Measurements from ENCODE around the gene RHBDL1.

The RHBDL1 gene

GRCh38 chr16:637081-638018, 38.1 kb upstream of the RHBDL1 start:
- TF ChIP-seq ZBTB10 (tag by site-specific recombination; IDR thresholded peaks at IDR 0.05) (peak; percentile 63; the same call in 1 of the 2 replicates), PATZ1 (tag by site-specific recombination; IDR thresholded peaks at IDR 0.05) (peak; percentile 23; the same call in 1 of the 2 replicates), ZBTB8A (tag by site-specific recombination; IDR thresholded peaks at IDR 0.05) (peak; percentile 82), SP7 (tag by site-specific recombination; IDR thresholded peaks at IDR 0.05) (0 out of 2 replicates have a peak, but pooled peaks have one; percentile 4), ZNF398 (tag by site-specific recombination; IDR thresholded peaks at IDR 0.05) (peak; percentile 77), ZXDB (tag by site-specific recombination; IDR thresholded peaks at IDR 0.05) (peak; percentile 95), ZNF596 (tag by site-specific recombination; IDR thresholded peaks at IDR 0.05) (no peak), PRDM10 (tag by site-specific recombination; IDR thresholded peaks at IDR 0.05) (no peak), EGR2 (tag by site-specific recombination; IDR thresholded peaks at IDR 0.05; ENCODE audit: low read depth) (0 out of 2 replicates have a peak, but pooled peaks have one; percentile 20), SP2 (tag by site-specific recombination; IDR thresholded peaks at IDR 0.05) (0 out of 2 replicates have a peak, but pooled peaks have one; percentile 4), KLF9 (tag by site-specific recombination; IDR thresholded peaks at IDR 0.05; ENCODE audit: low read depth) (0 out of 2 replicates have a peak, but pooled peaks have one; percentile 4), GLIS1 (tag by site-specific recombination; IDR thresholded peaks at IDR 0.05) (0 out of 2 replicates have a peak, but pooled peaks have one; percentile 10), PRDM1 (tag by site-specific recombination; IDR thresholded peaks at IDR 0.05) (0 out of 2 replicates have a peak, but pooled peaks have one; percentile 16), ZBTB11 (tag by site-specific recombination; conservative IDR thresholded peaks at IDR 0.05; ENCODE audit: low read depth) (no peak), ZNF558 (tag by site-specific recombination; IDR thresholded peaks at IDR 0.05) (no peak), KLF1 (tag by site-specific recombination; IDR thresholded peaks at IDR 0.05) (peak; percentile 69), ZNF335 (tag by site-specific recombination; conservative IDR thresholded peaks at IDR 0.05) (peak; percentile 18; the same call in 1 of the 2 replicates), ZNF350 (tag by site-specific recombination; IDR thresholded peaks at IDR 0.05) (no peak), GFI1B (tag by site-specific recombination; IDR thresholded peaks at IDR 0.05) (no peak)
- peaks cover 0 to 20% of the 10 kb centered on the region in 2 experiments; a peak in 1 of 3 replicates for H3K36me3 ChIP-seq (ENCODE audit: control insufficient read depth in 2 of 2, insufficient read depth in 1 of 2, low read length in 2 of 2)
- no peaks in the 10 kb centered on the region for H3K9me3 ChIP-seq (ENCODE audit: control insufficient read depth, insufficient read depth, low read depth, low read length)
- H3K27ac ChIP-seq (ENCODE audit: extremely low read depth, low read depth, low read length): peak overlapping the region; percentile 82; the same call in 1 of the 2 replicates
- peaks cover 6% of the 10 kb centered on the region; the same call in 1 of the 2 replicates for H3K4me1 ChIP-seq (ENCODE audit: control insufficient read depth, insufficient read depth, low read length)
- peak overlapping the region; percentile 87 for H3K4me3 ChIP-seq (ENCODE audit: low read depth, low read length)
- CTCF ChIA-PET: interaction anchor here (1.2 to 1.5 kb wide), 3 partner anchors 11 to 47 kb away, joined by 3 to 6 read pairs (median 5); no protein-coding TSS in a partner anchor
- POLR2A ChIA-PET: interaction anchor here (0.9 to 2.0 kb wide), 6 partner anchors 10 to 49 kb away, joined by 3 to 10 read pairs (median 4); partner anchors contain the start of genes JMJD8 and WDR90
